HepG2 (cell line): ENCODE results near the gene MCF2L. TPM values are rescaled to one million over a fixed set of nuclear protein-coding genes. Genes with fewer than 3 reads are reported as not detected.

ENCODE experiments used
- EHMT2 ChIP-seq: fragments of 200-600 bp; sonication (generic); IDR thresholded peaks from 2 replicates; pipeline ENCODE4 v1.7.0; 2017; ENCODE audit warnings: antibody characterized with exemption, low read depth, low read length, borderline replicate concordance
- GTF3A ChIP-seq: sonication (generic); formaldehyde crosslinking; conservative IDR thresholded peaks from 2 replicates; pipeline ENCODE4 v1.4.0; 2020; ENCODE audit warnings: mild to moderate bottlenecking, missing genetic modification reagents
- IKZF1 ChIP-seq: fragments of 450-650 bp; IDR thresholded peaks from 2 replicates; pipeline ENCODE4 v1.7.1; 2016
- JUN ChIP-seq: sonication (generic); formaldehyde crosslinking; IDR thresholded peaks from 2 replicates; pipeline ENCODE4 v1.4.0; 2020; ENCODE audit warnings: mild to moderate bottlenecking, missing genetic modification reagents
- MIER2 ChIP-seq: IDR thresholded peaks from 2 replicates; pipeline ENCODE4 v1.6.1; 2016; ENCODE audit warnings: missing biosample characterization, missing genetic modification reagents
- MIXL1 ChIP-seq: IDR thresholded peaks from 2 replicates; pipeline ENCODE4 v1.6.1; 2016
- MYC ChIP-seq: sonication (generic); formaldehyde crosslinking; IDR thresholded peaks from 2 replicates; pipeline ENCODE4 v1.9.0; 2021; ENCODE audit warnings: missing genetic modification reagents, borderline replicate concordance
- NAIF1 ChIP-seq: sonication (generic); formaldehyde crosslinking; IDR thresholded peaks from 2 replicates; pipeline ENCODE4 v1.5.0; 2020; ENCODE audit warnings: mild to moderate bottlenecking, missing genetic modification reagents, borderline replicate concordance
- NR1H2 ChIP-seq: sonication (generic); formaldehyde crosslinking; IDR thresholded peaks from 2 replicates; pipeline ENCODE4 v1.8.1; 2022; ENCODE audit warnings: low read depth, missing genetic modification reagents, borderline replicate concordance
- POLR2AphosphoS5 ChIP-seq: IDR thresholded peaks from 2 replicates; pipeline ENCODE4 v1.6.1; 2012; ENCODE audit warnings: low read depth, low read length
- RAD21 ChIP-seq: fragments of 450-650 bp; formaldehyde crosslinking; IDR thresholded peaks from 2 replicates; pipeline ENCODE4 v1.5.0; 2020; ENCODE audit warnings: mild to moderate bottlenecking
- SCMH1 ChIP-seq: sonication (generic); formaldehyde crosslinking; IDR thresholded peaks from 2 replicates; pipeline ENCODE4 v1.9.0; 2021; ENCODE audit warnings: missing genetic modification reagents, mild to moderate bottlenecking, borderline replicate concordance
- STAT5B ChIP-seq: sonication (generic); formaldehyde crosslinking; IDR thresholded peaks from 2 replicates; pipeline ENCODE4 v1.4.0; 2020; ENCODE audit warnings: missing genetic modification reagents
- TMF1 ChIP-seq: sonication (generic); formaldehyde crosslinking; IDR thresholded peaks from 2 replicates; pipeline ENCODE4 v1.8.1; 2022; ENCODE audit warnings: low read depth, missing genetic modification reagents
- ZFP37 ChIP-seq: sonication (generic); formaldehyde crosslinking; IDR thresholded peaks from 2 replicates; pipeline ENCODE4 v1.4.0; 2020; ENCODE audit warnings: missing genetic modification reagents, borderline replicate concordance
- ZNF136 ChIP-seq: sonication (generic); formaldehyde crosslinking; IDR thresholded peaks from 2 replicates; pipeline ENCODE4 v1.8.1; 2022; ENCODE audit warnings: low read depth, mild to moderate bottlenecking, moderate library complexity, missing genetic modification reagents
- ZNF772 ChIP-seq: sonication (generic); formaldehyde crosslinking; IDR thresholded peaks from 2 replicates; pipeline ENCODE4 v1.5.0; 2020; ENCODE audit warnings: mild to moderate bottlenecking, missing genetic modification reagents
- polyA plus RNA-seq, 8 experiments: library from polyadenylated mRNA; depleted of rRNA in 3 of 8; stranded (reverse) in 7 of 8; unstranded in 1 of 8; fragments of >200 nt; fragmentation: Illumina TruSeq in 4 of 8; extraction: Trizol in 4 of 8; gene quantifications; 2 replicates each; pipeline versions ENCODE4 v1.2.1 to v1.2.3, GENCODE V29; 2011 to 2016; ENCODE audit warnings: low read depth in 4 of 8, missing spikeins in 1 of 8, mixed read lengths in 1 of 8; ENCODE audit not compliant: insufficient read depth in 1 of 8
- total RNA-seq, 5 experiments: library from RNA; depleted of rRNA; stranded (reverse); fragments of >200 nt; fragmentation: Illumina TruSeq; extraction: Trizol; gene quantifications; 2 replicates each; pipeline ENCODE4 v1.2.3, GENCODE V29; 2016; ENCODE audit warnings: low read depth in 1 of 5
- TF ChIP-seq, protein P1 (sequence below): sonication (generic); formaldehyde crosslinking; IDR thresholded peaks from 2 replicates; pipeline ENCODE4 v1.8.1; 2023; ENCODE audit warnings: mild to moderate bottlenecking, missing genetic modification reagents
- TF ChIP-seq, protein P2 (sequence below): IDR thresholded peaks from 2 replicates; pipeline ENCODE4 v1.6.1; 2012; ENCODE audit warnings: inconsistent platforms
- TF ChIP-seq, protein P3 (sequence below): IDR thresholded peaks from 2 replicates; pipeline ENCODE4 v1.6.1; 2016; ENCODE audit warnings: missing compliant biosample characterization, missing genetic modification reagents, borderline replicate concordance
- TF ChIP-seq, protein P4 (sequence below): sonication (generic); formaldehyde crosslinking; IDR thresholded peaks from 2 replicates; pipeline ENCODE4 v1.5.0; 2020; ENCODE audit warnings: missing genetic modification reagents
- TF ChIP-seq, protein P5 (sequence below): sonication (generic); formaldehyde crosslinking; IDR thresholded peaks from 2 replicates; pipeline ENCODE4 v1.5.0; 2020; ENCODE audit warnings: missing genetic modification reagents
- TF ChIP-seq, protein P6 (sequence below): sonication (generic); formaldehyde crosslinking; IDR thresholded peaks from 2 replicates; pipeline ENCODE4 v1.4.0; 2020; ENCODE audit warnings: mild to moderate bottlenecking, low read depth, missing genetic modification reagents

MCF2L gene
- total and polyA plus RNA-seq, 2 of the 13 experiments (the other 11 are each of a cell fraction or from before 2014, with no cell fraction given) = 19.4 to 28.4 TPM

DNA sequence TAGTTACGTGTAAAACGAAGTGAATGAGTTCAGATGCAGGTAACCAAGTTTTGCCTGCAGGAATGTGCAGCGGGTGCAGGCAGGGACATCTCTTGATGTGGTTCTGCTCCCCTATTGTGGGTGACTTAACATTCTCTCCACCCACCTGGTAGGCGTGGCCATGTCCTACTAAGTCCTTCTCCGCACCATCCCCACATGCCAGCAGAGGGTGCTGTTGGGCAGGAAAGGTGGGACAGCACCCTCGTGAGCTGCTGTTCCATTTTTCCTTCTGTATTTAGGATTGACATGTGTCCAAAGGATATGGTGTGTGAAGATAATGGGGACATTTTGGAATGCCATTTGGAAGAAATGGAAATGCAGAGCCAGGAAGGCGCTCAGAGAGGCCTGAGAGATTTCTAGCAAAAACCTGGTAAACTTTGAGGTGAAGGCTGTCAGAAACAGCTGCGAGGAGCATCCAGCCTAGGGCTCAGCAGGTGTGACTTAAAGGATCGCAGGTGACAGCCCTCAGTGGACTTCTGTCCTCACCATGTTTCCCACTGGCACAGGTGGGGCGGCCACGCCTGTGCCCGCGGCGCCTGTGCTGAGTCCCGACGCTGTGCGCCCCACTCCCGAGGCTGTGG lies 26.2 kb upstream of the MCF2L start (continued):
- TF ChIP-seq, protein P1, sequence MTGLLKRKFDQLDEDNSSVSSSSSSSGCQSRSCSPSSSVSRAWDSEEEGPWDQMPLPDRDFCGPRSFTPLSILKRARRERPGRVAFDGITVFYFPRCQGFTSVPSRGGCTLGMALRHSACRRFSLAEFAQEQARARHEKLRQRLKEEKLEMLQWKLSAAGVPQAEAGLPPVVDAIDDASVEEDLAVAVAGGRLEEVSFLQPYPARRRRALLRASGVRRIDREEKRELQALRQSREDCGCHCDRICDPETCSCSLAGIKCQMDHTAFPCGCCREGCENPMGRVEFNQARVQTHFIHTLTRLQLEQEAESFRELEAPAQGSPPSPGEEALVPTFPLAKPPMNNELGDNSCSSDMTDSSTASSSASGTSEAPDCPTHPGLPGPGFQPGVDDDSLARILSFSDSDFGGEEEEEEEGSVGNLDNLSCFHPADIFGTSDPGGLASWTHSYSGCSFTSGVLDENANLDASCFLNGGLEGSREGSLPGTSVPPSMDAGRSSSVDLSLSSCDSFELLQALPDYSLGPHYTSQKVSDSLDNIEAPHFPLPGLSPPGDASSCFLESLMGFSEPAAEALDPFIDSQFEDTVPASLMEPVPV (CRISPR knock-in tag) = no peak
- TF ChIP-seq, protein P2, sequence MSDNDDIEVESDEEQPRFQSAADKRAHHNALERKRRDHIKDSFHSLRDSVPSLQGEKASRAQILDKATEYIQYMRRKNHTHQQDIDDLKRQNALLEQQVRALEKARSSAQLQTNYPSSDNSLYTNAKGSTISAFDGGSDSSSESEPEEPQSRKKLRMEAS = peak; percentile 83
- peak; percentile 69; the same call in 1 of the 2 replicates for TF ChIP-seq MIER2 (CRISPR knock-in tag)
- peak; percentile 59; the same call in 1 of the 2 replicates for TF ChIP-seq MIXL1 (CRISPR knock-in tag)
- TF ChIP-seq ZNF136 (CRISPR knock-in tag) = no peak
- TF ChIP-seq ZFP37 (CRISPR knock-in tag) = no peak
- peak; percentile 95 for TF ChIP-seq RAD21 (CRISPR knock-in tag)
- TF ChIP-seq SCMH1 (CRISPR knock-in tag) = no peak
- no peak for TF ChIP-seq STAT5B (CRISPR knock-in tag)
- no peak for TF ChIP-seq TMF1
- no peak for TF ChIP-seq ZNF772 (CRISPR knock-in tag)
- no peak for TF ChIP-seq JUN (CRISPR knock-in tag)
- no peak for TF ChIP-seq GTF3A (CRISPR knock-in tag)
- no peak for TF ChIP-seq NR1H2 (CRISPR knock-in tag)
- TF ChIP-seq EHMT2 = no peak
- TF ChIP-seq POLR2AphosphoS5 = no peak
- no peak for TF ChIP-seq IKZF1
- peak; percentile 64; the same call in 1 of the 2 replicates for TF ChIP-seq MYC (CRISPR knock-in tag)
- TF ChIP-seq, protein P3, sequence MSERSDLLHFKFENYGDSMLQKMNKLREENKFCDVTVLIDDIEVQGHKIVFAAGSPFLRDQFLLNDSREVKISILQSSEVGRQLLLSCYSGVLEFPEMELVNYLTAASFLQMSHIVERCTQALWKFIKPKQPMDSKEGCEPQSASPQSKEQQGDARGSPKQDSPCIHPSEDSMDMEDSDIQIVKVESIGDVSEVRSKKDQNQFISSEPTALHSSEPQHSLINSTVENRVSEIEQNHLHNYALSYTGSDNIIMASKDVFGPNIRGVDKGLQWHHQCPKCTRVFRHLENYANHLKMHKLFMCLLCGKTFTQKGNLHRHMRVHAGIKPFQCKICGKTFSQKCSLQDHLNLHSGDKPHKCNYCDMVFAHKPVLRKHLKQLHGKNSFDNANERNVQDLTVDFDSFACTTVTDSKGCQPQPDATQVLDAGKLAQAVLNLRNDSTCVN (CRISPR knock-in tag) = peak; percentile 45; the same call in 1 of the 2 replicates
- TF ChIP-seq, protein P4, sequence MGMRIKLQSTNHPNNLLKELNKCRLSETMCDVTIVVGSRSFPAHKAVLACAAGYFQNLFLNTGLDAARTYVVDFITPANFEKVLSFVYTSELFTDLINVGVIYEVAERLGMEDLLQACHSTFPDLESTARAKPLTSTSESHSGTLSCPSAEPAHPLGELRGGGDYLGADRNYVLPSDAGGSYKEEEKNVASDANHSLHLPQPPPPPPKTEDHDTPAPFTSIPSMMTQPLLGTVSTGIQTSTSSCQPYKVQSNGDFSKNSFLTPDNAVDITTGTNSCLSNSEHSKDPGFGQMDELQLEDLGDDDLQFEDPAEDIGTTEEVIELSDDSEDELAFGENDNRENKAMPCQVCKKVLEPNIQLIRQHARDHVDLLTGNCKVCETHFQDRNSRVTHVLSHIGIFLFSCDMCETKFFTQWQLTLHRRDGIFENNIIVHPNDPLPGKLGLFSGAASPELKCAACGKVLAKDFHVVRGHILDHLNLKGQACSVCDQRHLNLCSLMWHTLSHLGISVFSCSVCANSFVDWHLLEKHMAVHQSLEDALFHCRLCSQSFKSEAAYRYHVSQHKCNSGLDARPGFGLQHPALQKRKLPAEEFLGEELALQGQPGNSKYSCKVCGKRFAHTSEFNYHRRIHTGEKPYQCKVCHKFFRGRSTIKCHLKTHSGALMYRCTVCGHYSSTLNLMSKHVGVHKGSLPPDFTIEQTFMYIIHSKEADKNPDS (CRISPR knock-in tag) = no peak
- no peak for TF ChIP-seq NAIF1 (CRISPR knock-in tag)
- TF ChIP-seq, protein P5, sequence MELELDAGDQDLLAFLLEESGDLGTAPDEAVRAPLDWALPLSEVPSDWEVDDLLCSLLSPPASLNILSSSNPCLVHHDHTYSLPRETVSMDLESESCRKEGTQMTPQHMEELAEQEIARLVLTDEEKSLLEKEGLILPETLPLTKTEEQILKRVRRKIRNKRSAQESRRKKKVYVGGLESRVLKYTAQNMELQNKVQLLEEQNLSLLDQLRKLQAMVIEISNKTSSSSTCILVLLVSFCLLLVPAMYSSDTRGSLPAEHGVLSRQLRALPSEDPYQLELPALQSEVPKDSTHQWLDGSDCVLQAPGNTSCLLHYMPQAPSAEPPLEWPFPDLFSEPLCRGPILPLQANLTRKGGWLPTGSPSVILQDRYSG = no peak
- TF ChIP-seq, protein P6, sequence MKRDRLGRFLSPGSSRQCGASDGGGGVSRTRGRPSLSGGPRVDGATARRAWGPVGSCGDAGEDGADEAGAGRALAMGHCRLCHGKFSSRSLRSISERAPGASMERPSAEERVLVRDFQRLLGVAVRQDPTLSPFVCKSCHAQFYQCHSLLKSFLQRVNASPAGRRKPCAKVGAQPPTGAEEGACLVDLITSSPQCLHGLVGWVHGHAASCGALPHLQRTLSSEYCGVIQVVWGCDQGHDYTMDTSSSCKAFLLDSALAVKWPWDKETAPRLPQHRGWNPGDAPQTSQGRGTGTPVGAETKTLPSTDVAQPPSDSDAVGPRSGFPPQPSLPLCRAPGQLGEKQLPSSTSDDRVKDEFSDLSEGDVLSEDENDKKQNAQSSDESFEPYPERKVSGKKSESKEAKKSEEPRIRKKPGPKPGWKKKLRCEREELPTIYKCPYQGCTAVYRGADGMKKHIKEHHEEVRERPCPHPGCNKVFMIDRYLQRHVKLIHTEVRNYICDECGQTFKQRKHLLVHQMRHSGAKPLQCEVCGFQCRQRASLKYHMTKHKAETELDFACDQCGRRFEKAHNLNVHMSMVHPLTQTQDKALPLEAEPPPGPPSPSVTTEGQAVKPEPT (CRISPR knock-in tag) = 0 out of 2 replicates have a peak, but pooled peaks have one; percentile 16
